Uterus (tissue), 4 donors: Measurements from ENCODE around the gene CREB3L2. TPM values are rescaled to one million over a fixed set of nuclear protein-coding genes. Genes with fewer than 3 reads are reported as not detected.

Source experiments
- DNase-seq, 2 donors: peaks; one replicate each; pipeline ENCODE4 v3.0.0-alpha.2; 2019 to 2020
- H3K27ac ChIP-seq, 2 donors: fragments of 200-600 bp; sonication (generic); 1 replicate in 1 of 2; 2 replicates in 1 of 2; pipeline ENCODE4 v1.5.1; 2016 to 2018
- H3K27me3 ChIP-seq, 2 donors: fragments of 200-600 bp; sonication (generic); one replicate each; pipeline ENCODE4 v1.5.1; 2018 to 2019; ENCODE audit warnings: control low read depth in 1 of 2
- H3K36me3 ChIP-seq, 2 donors: fragments of 200-600 bp; sonication (generic); one replicate each; pipeline ENCODE4 v1.5.1; 2019; ENCODE audit warnings: control low read depth in 1 of 2
- H3K4me1 ChIP-seq, 2 donors: fragments of 200-600 bp; sonication (generic); one replicate each; pipeline ENCODE4 v1.5.1; 2018 to 2019; ENCODE audit warnings: control low read depth in 1 of 2
- H3K4me3 ChIP-seq, 2 donors: fragments of 200-600 bp; sonication (generic); 1 replicate in 1 of 2; 2 replicates in 1 of 2; pipeline ENCODE4 v1.5.1; 2018 to 2019; ENCODE audit warnings: mild to moderate bottlenecking in 1 of 2
- H3K9me3 ChIP-seq, 2 donors: fragments of 200-600 bp; sonication (generic); one replicate each; pipeline ENCODE4 v1.5.1; 2019; ENCODE audit warnings: control low read depth in 1 of 2
- CTCF ChIP-seq, 4 experiments: fragments of 200-600 bp in 2 of 4; fragments of 450-650 bp in 2 of 4; sonication (generic) in 2 of 4; IDR thresholded peaks; one replicate each; pipeline ENCODE4 v1.5.1; 2016 to 2019; ENCODE audit warnings: antibody characterized with exemption in 4 of 4, mild to moderate bottlenecking in 2 of 4, moderate library complexity in 1 of 4
- POLR2A ChIP-seq, 2 donors: fragments of 450-650 bp; IDR thresholded peaks; one replicate each; pipeline ENCODE4 v1.6.1; 2016; ENCODE audit warnings: antibody characterized with exemption in 2 of 2, mild to moderate bottlenecking in 1 of 2, moderate library complexity in 1 of 2
- intact Hi-C: fragments of 100-400 bp; cut with DNase I; formaldehyde crosslinking; loops from one replicate; pipeline ENCODE4 v1.15.1; 2023; ENCODE audit warnings: low total_unique reads
- total RNA-seq, 4 donors: library from RNA; depleted of rRNA in 3 of 4; stranded (reverse); fragments of >200 nt in 3 of 4; gene quantifications; one replicate each; pipeline versions ENCODE4 v1.1.0 to v1.2.4, GENCODE V29; 2014 to 2023
- donor health status: DM: yes; HTN: yes; CAD: no.

Gene CREB3L2
- total RNA-seq, 4 donors from 2014 or later, result 24.7 to 185 (median 41.1) TPM

DNA sequence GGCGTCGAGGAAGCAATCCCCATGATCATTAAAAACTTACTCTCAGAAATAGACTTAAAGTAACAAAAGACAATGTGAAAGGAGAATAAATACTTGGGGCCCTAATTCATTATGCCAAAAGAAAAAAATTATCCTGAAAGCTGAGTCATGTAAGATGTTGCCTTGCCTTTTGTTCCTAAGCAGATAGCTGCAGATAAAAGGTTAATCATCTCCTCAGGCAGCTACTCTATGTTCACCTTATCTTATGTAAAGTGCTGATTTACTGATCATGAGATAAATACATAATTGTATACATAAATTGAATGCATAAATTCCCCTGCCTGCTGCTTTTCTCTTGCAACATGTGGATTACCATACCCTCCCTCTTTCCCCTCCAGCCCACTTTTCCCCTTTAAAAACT, 28.1 kb upstream of the CREB3L2 start:
- no peaks in the 10 kb centered on the region for H3K9me3 ChIP-seq

GRCh38 chr7:138029126-138029525, 27.2 kb upstream of the CREB3L2 start:
- H3K27ac ChIP-seq, result no peak overlapping the region
- H3K9me3 ChIP-seq, result no peaks in the 10 kb centered on the region
- no peaks in the 10 kb centered on the region for H3K27me3 ChIP-seq
- H3K4me3 ChIP-seq, result no peak overlapping the region
- TF ChIP-seq POLR2A (IDR thresholded peaks at IDR 0.05) (no peak), CTCF (IDR thresholded peaks at IDR 0.05) (no peak)
- DNase-seq, result no peak
- intact Hi-C loops, result no loop called here
- no peaks in the 10 kb centered on the region for H3K36me3 ChIP-seq
- no peaks in the 10 kb centered on the region for H3K4me1 ChIP-seq

More for the DNA sequence above, 28.1 kb upstream of the CREB3L2 start:
- Histone ChIP-seq H3K36me3 (no peaks in the 10 kb centered on the region), H3K4me3 (no peak overlapping the region), H3K27ac (no peak overlapping the region), H3K27me3 (no peaks in the 10 kb centered on the region), H3K4me1 (no peaks in the 10 kb centered on the region)
- intact Hi-C loops, result no loop called here
- DNase-seq, result no peak
- no peak for TF ChIP-seq CTCF (IDR thresholded peaks at IDR 0.05)
- no peak for TF ChIP-seq POLR2A (IDR thresholded peaks at IDR 0.05)

GRCh38 chr7:138027100-138027499, 25.2 kb upstream of the CREB3L2 start:
- intact Hi-C loops, result no loop called here
- no peaks in the 10 kb centered on the region for H3K36me3 ChIP-seq
- TF ChIP-seq POLR2A (IDR thresholded peaks at IDR 0.05) (no peak), CTCF (IDR thresholded peaks at IDR 0.05) (no peak)
- no peak overlapping the region for H3K4me3 ChIP-seq
- H3K27ac ChIP-seq, result no peak overlapping the region
- H3K9me3 ChIP-seq, result no peaks in the 10 kb centered on the region
- H3K4me1 ChIP-seq, result no peaks in the 10 kb centered on the region
- H3K27me3 ChIP-seq, result no peaks in the 10 kb centered on the region
- DNase-seq, result no peak

GRCh38 chr7:138025215-138026186, 23.6 kb upstream of the CREB3L2 start:
- DNase-seq, result no peak
- Histone ChIP-seq H3K27ac (no peak overlapping the region), H3K4me3 (no peak overlapping the region), H3K36me3 (no peaks in the 10 kb centered on the region), H3K27me3 (no peaks in the 10 kb centered on the region), H3K4me1 (no peaks in the 10 kb centered on the region), H3K9me3 (no peaks in the 10 kb centered on the region)
- intact Hi-C loops, result no loop called here
- TF ChIP-seq CTCF (IDR thresholded peaks at IDR 0.05) (no peak), POLR2A (IDR thresholded peaks at IDR 0.05) (no peak)

DNA sequence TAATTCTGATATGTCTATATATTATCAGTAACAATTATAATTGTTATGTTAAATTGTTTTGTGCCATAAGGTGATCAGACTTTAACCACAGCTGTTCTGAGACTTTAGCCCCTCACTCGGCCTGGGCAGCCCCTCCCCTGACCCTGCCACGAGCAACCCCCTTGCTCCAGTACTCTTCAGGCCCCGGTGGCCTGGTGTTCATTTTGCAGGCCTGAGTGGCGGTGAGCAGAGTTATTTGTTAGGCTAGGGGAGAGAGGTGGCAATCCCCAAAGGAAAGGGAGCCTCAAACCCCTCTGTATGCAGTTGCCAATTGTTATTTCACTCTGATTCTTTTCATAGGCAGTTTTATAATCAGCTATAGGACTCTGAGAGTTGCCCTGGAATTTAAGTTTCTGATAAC, 22.9 kb upstream of the CREB3L2 start:
- H3K36me3 ChIP-seq, result no peaks in the 10 kb centered on the region
- H3K4me1 ChIP-seq, result no peaks in the 10 kb centered on the region
- H3K4me3 ChIP-seq, result no peak overlapping the region
- DNase-seq, result no peak
- intact Hi-C loops, result no loop called here
- no peak for TF ChIP-seq CTCF (IDR thresholded peaks at IDR 0.05)
- no peak for TF ChIP-seq POLR2A (IDR thresholded peaks at IDR 0.05)
- no peaks in the 10 kb centered on the region for H3K9me3 ChIP-seq
- no peaks in the 10 kb centered on the region for H3K27me3 ChIP-seq
- no peak overlapping the region for H3K27ac ChIP-seq
